Measurements from ENCODE around the gene CADM4. TPM values are rescaled to one million over a fixed set of nuclear protein-coding genes. Genes with fewer than 3 reads are reported as not detected.

Gene CADM4
- total and polyA plus RNA-seq, 9 of the 15 experiments (the other 6 are each of a cell fraction or from before 2014, with no cell fraction given) = 0.03 to 4.6 (median 1.3) TPM

DNA sequence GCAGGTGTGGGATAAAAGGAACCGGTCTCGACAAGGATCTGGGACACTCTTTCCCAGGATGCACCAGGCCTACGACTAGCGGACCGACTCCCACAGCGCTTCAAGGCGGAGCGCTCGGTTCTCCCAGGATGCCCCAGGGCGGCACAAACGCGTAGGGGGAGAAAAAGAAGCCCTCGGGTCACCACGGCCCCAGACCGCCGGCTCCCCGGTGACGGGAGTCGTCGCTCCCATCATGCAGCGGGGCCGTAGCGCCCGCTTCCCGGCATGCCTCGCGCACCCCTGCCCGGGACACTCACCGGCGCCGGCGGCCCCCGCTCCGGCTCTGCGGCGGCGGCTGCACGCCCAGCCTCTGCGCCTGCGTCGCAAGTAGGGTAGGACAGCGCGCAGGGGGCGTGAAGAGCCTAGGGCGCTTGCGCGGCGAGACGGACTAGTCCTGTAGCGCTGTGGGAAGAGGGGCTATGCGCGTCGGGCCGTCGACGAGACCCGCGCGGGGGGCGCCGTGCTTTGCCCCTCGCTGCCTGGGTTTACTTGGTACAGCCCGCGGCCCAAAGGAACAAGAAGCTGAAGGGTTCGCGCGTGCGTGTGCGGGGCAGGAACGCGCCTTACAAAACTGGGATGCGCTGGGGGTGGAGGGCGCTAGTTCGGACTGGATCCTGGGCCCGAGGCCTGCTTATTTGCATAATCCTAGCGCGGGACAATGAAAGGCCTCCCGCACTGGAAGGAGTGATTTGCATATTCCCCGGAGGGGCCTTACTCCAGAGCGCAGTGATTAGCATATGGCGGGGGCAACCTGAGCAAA is 20.2 kb downstream of the CADM4 start, which contains the start of gene ZNF428 (continued):
- TF ChIP-seq, protein P1, sequence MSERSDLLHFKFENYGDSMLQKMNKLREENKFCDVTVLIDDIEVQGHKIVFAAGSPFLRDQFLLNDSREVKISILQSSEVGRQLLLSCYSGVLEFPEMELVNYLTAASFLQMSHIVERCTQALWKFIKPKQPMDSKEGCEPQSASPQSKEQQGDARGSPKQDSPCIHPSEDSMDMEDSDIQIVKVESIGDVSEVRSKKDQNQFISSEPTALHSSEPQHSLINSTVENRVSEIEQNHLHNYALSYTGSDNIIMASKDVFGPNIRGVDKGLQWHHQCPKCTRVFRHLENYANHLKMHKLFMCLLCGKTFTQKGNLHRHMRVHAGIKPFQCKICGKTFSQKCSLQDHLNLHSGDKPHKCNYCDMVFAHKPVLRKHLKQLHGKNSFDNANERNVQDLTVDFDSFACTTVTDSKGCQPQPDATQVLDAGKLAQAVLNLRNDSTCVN (CRISPR knock-in tag; IDR thresholded peaks at IDR 0.05) = 0 out of 2 replicates have a peak, but pooled peaks have one; percentile 47
- TF ChIP-seq ZNF3 (CRISPR knock-in tag; IDR thresholded peaks at IDR 0.05) (no peak), ZNF282 (CRISPR knock-in tag; IDR thresholded peaks at IDR 0.05) (peak; percentile 89), HDAC1 (IDR thresholded peaks at IDR 0.05) (0 out of 4 replicates have a peak, but pooled peaks of 1 of the 2 experiments have one; percentile 10), SIN3B (IDR thresholded peaks at IDR 0.05; ENCODE audit: low read depth) (peak; percentile 65), NFIX (CRISPR knock-in tag; IDR thresholded peaks at IDR 0.05; ENCODE audit: low read depth) (0 out of 2 replicates have a peak, but pooled peaks have one; percentile 4)

DNA sequence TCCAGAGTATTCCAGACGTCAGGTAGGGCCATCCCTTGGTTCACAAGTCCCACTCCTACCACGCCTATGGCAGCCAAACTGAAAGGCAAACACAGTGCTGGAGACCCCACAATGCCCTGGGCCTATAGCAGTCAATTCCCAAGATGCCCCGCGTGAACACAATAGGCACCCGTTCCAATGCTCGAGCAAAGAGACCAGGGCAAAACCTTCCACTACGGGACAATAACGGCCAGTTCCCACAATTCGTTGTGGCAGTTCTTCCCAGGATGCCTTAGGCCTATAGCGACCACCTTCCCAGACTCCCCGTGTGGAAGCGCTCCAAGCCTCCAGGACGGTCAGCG is 20.8 kb downstream of the CADM4 start:
- peak; percentile 89 for FAIRE-seq
- Histone ChIP-seq H3K36me3 (ENCODE audit: control insufficient read depth, insufficient read depth, low read length) (peaks cover 6% of the 10 kb centered on the region; the same call in 2 of the 3 replicates), H3K9me1 (ENCODE audit: control insufficient read depth, insufficient read depth, low read length) (no peaks in the 10 kb centered on the region), H3K79me2 (ENCODE audit: control insufficient read depth, insufficient read depth, low read length) (peaks cover 49% of the 10 kb centered on the region), H3K9ac (ENCODE audit: insufficient read depth in 1 of 2, low read depth in 2 of 2, low read length in 2 of 2) (peak overlapping the region; percentile 94 to 98), H3K27me3 (ENCODE audit: control insufficient read depth in 2 of 2, insufficient read depth in 2 of 2, low read length in 2 of 2) (no peaks in the 10 kb centered on the region), H4K20me1 (replicated peaks; ENCODE audit: control insufficient read depth, insufficient read depth, low read length) (no peaks in the 10 kb centered on the region), H3K9me3 (replicated peaks; ENCODE audit: control insufficient read depth, insufficient read depth, low read depth, low read length) (no peaks in the 10 kb centered on the region), H2AFZ (ENCODE audit: low read depth, low read length) (peak overlapping the region; percentile 100), H3K27ac (ENCODE audit: extremely low read depth, low read depth, low read length) (peak overlapping the region; percentile 99), H3K4me3 (peak overlapping the region; percentile 57), H3K4me1 (replicated peaks in 1 of 2; ENCODE audit: control insufficient read depth in 2 of 2, insufficient read depth in 2 of 2, low read length in 2 of 2) (peaks cover 41 to 64% of the 10 kb centered on the region in 2 experiments), H3K4me2 (ENCODE audit: insufficient read depth, low read length) (peak overlapping the region; percentile 100)
- peak; percentile 62 for ATAC-seq
- BruUV-seq (replicated peaks) = TSS peak; percentile 85
- WGBS (ENCODE audit: insufficient coverage, low coverage, missing lambda C conversion rate) = under 1% methylated on average over 14 of the region's 14 CpGs
- ChIA-PET CTCF (ENCODE audit: low intra/inter-chr PET ratio) (no interaction called here), POLR2A (interaction anchor here (0.6 to 6.0 kb wide), 3 partner anchors 14 to 94 kb away, joined by 3 to 35 read pairs (median 3); partner anchors contain the start of gene IRGQ)
- intact Hi-C loops (cut with micrococcal nuclease) = no loop called here
- in situ Hi-C loops (cut with MboI) = no loop called here
- peak in 2 of 4 experiments; percentile 61 to 77 for DNase-seq (ENCODE audit: extremely low read depth in 1 of 4, low spot score in 3 of 4)
- TF ChIP-seq, protein P2, sequence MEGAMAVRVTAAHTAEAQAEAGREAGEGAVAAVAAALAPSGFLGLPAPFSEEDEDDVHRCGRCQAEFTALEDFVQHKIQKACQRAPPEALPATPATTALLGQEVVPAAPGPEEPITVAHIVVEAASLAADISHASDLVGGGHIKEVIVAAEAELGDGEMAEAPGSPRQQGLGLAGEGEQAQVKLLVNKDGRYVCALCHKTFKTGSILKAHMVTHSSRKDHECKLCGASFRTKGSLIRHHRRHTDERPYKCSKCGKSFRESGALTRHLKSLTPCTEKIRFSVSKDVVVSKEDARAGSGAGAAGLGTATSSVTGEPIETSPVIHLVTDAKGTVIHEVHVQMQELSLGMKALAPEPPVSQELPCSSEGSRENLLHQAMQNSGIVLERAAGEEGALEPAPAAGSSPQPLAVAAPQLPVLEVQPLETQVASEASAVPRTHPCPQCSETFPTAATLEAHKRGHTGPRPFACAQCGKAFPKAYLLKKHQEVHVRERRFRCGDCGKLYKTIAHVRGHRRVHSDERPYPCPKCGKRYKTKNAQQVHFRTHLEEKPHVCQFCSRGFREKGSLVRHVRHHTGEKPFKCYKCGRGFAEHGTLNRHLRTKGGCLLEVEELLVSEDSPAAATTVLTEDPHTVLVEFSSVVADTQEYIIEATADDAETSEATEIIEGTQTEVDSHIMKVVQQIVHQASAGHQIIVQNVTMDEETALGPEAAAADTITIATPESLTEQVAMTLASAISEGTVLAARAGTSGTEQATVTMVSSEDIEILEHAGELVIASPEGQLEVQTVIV (CRISPR knock-in tag; IDR thresholded peaks at IDR 0.05; ENCODE audit: borderline replicate concordance) = no peak
- TF ChIP-seq MEF2A (IDR thresholded peaks at IDR 0.05; ENCODE audit: control insufficient read depth, low read depth, low read length) (no peak), ASH1L (IDR thresholded peaks at IDR 0.05; ENCODE audit: borderline replicate concordance, low read depth, partially characterized antibody) (no peak), IFI16 (CRISPR knock-in tag; IDR thresholded peaks at IDR 0.05) (peak; percentile 27; the same call in 1 of the 2 replicates), ETV5 (CRISPR knock-in tag; IDR thresholded peaks at IDR 0.05; ENCODE audit: low read depth) (0 out of 2 replicates have a peak, but pooled peaks have one; percentile 12), NFE2 (IDR thresholded peaks at IDR 0.05; ENCODE audit: low read depth) (no peak), ETV6 (IDR thresholded peaks at IDR 0.05; ENCODE audit: borderline replicate concordance in 1 of 2, low read depth in 2 of 2, low read length in 1 of 2) (no peak), ETV6 (CRISPR knock-in tag; IDR thresholded peaks at IDR 0.05; ENCODE audit: borderline replicate concordance) (no peak)
